OCI-LY3 (cell line): Measurements from ENCODE around the gene ZNF417.
"Not testable (repeated sequence)": the region's sequence is repeated elsewhere in the genome, so short reads cannot be mapped to it uniquely, and the experiment has no call there.

Experiments used
- H2AFZ ChIP-seq: fragments of 200-600, 300-600 bp; shearing (Covaris generic); 2 replicates; pipeline ENCODE4 v1.6.0; 2014; ENCODE audit warnings: antibody characterized with exemption, low read depth, low read length
- H3K27ac ChIP-seq: fragments of 200-600, 300-600 bp; sonication (generic); 2 replicates; pipeline ENCODE4 v1.5.1; 2014; ENCODE audit warnings: mild to moderate bottlenecking, low read length, moderate library complexity, mixed read lengths
- H3K27me3 ChIP-seq: fragments of 200-600, 300-600 bp; sonication (generic); 2 replicates; pipeline ENCODE4 v1.6.1; 2014; ENCODE audit warnings: low read depth, low read length, mixed read lengths
- H3K36me3 ChIP-seq: fragments of 200-600, 300-600 bp; sonication (generic); replicated peaks from 2 replicates; pipeline ENCODE3; 2014; ENCODE audit warnings: low read depth, low read length, mixed read lengths
- H3K4me1 ChIP-seq: fragments of 300-600, 200-600 bp; sonication (generic); 2 replicates; pipeline ENCODE4 v1.6.1; 2014; ENCODE audit warnings: low read length, mixed read lengths
- H3K4me2 ChIP-seq: fragments of 200-600, 300-600 bp; sonication (generic); 2 replicates; pipeline ENCODE4 v1.6.1; 2014; ENCODE audit warnings: low read length, mixed read lengths
- H3K4me3 ChIP-seq: fragments of 300-600, 200-600 bp; sonication (generic); 2 replicates; pipeline ENCODE4 v1.5.1; 2014; ENCODE audit warnings: antibody characterized with exemption, mild to moderate bottlenecking, low read length, moderate library complexity
- H3K79me2 ChIP-seq: fragments of 300-600, 200-600 bp; shearing (Covaris generic); 2 replicates; pipeline ENCODE4 v1.6.1; 2014; ENCODE audit warnings: mild to moderate bottlenecking, low read length, mixed read lengths
- H3K9ac ChIP-seq: fragments of 300-600, 200-600 bp; shearing (Covaris generic); 2 replicates; pipeline ENCODE4 v1.6.0; 2014; ENCODE audit warnings: mild to moderate bottlenecking, low read length, moderate library complexity
- H3K9me3 ChIP-seq: fragments of 200-600, 300-600 bp; shearing (Covaris generic); 2 replicates; pipeline ENCODE4 v1.6.1; 2014; ENCODE audit warnings: low read length, mixed read lengths; ENCODE audit not compliant: insufficient read depth
- H4K20me1 ChIP-seq: fragments of 200-600, 300-600 bp; sonication (generic); 2 replicates; pipeline ENCODE4 v1.6.1; 2016; ENCODE audit warnings: low read length, mixed read lengths; ENCODE audit not compliant: insufficient read depth
- EZH2phosphoT487 ChIP-seq: fragments of 200-600 bp; shearing (Covaris generic); IDR thresholded peaks from 2 replicates; pipeline ENCODE4 v1.6.1; 2018; ENCODE audit warnings: antibody characterized with exemption, mixed run types, low read depth
- TF ChIP-seq, protein P1 (sequence below): fragments of 200-600, 300-600 bp; sonication (generic); IDR thresholded peaks from 2 replicates; pipeline ENCODE4 v1.5.1; 2014; ENCODE audit warnings: antibody characterized with exemption, low read length, low read depth

The ZNF417 gene

DNA sequence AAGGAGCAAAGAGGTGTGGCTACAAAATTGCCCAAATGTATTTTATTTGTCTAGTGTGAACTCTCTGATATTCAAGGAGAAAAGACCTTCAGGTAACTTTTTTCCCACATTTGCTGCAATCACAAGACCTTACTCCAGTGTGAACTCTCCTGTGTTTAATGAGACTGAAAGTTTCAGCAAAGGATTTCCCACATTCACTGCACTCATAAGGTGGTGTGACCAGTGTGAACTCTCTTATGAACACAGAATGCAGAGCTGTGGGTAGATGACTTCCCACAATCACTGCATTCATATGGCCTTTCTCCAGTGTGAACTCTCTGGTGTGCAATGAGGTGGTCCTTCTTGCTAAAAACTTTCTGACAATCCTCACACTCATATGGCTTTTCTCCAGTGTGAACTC is 43.9 kb downstream of the ZNF417 start:
- H3K27ac ChIP-seq, result no peak overlapping the region
- no peaks in the 10 kb centered on the region for H3K4me1 ChIP-seq
- no peak overlapping the region for H3K9ac ChIP-seq
- H3K27me3 ChIP-seq, result no peaks in the 10 kb centered on the region
- no peak overlapping the region for H2AFZ ChIP-seq
- H3K36me3 ChIP-seq, result peaks cover 57% of the 10 kb centered on the region
- peaks cover 74% of the 10 kb centered on the region for H3K79me2 ChIP-seq
- peaks cover 12% of the 10 kb centered on the region; the same call in 1 of the 2 replicates for H3K9me3 ChIP-seq
- peaks cover under 1% of the 10 kb centered on the region; the same call in 1 of the 2 replicates for H4K20me1 ChIP-seq
- no peak overlapping the region for H3K4me3 ChIP-seq
- no peak overlapping the region for H3K4me2 ChIP-seq
- TF ChIP-seq, protein P1, sequence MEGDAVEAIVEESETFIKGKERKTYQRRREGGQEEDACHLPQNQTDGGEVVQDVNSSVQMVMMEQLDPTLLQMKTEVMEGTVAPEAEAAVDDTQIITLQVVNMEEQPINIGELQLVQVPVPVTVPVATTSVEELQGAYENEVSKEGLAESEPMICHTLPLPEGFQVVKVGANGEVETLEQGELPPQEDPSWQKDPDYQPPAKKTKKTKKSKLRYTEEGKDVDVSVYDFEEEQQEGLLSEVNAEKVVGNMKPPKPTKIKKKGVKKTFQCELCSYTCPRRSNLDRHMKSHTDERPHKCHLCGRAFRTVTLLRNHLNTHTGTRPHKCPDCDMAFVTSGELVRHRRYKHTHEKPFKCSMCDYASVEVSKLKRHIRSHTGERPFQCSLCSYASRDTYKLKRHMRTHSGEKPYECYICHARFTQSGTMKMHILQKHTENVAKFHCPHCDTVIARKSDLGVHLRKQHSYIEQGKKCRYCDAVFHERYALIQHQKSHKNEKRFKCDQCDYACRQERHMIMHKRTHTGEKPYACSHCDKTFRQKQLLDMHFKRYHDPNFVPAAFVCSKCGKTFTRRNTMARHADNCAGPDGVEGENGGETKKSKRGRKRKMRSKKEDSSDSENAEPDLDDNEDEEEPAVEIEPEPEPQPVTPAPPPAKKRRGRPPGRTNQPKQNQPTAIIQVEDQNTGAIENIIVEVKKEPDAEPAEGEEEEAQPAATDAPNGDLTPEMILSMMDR, result no peak
- no peak for TF ChIP-seq EZH2phosphoT487

DNA sequence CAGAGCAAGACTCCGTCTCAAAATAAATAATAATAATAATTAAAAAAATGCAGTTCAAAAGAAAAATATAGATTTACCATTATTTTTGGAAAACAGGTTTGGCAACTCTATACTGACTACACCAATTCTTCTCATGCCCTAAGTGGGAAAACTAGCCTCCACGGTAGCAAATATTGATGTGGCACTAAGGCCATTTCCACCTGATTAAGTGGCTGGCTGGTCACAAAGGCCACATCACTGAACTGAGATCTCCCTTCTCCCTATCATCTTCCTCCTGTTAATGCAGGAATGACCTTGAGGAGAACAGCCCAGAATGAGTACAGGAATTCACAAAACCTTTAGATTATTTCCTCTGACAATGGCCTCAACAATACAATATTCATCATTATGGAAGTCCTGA is 46.2 kb downstream of the ZNF417 start:
- Histone ChIP-seq H3K4me1 (no peaks in the 10 kb centered on the region), H3K4me2 (no peak overlapping the region), H3K27me3 (no peaks in the 10 kb centered on the region), H3K36me3 (peaks cover 61% of the 10 kb centered on the region), H4K20me1 (no peaks in the 10 kb centered on the region; the same call in 1 of the 2 replicates), H3K79me2 (peaks cover 74% of the 10 kb centered on the region), H3K9ac (no peak overlapping the region), H3K4me3 (no peak overlapping the region), H3K27ac (no peak overlapping the region), H2AFZ (no peak overlapping the region), H3K9me3 (peaks cover 10% of the 10 kb centered on the region; the same call in 1 of the 2 replicates)
- TF ChIP-seq, protein P1, result no peak
- TF ChIP-seq EZH2phosphoT487, result no peak

DNA sequence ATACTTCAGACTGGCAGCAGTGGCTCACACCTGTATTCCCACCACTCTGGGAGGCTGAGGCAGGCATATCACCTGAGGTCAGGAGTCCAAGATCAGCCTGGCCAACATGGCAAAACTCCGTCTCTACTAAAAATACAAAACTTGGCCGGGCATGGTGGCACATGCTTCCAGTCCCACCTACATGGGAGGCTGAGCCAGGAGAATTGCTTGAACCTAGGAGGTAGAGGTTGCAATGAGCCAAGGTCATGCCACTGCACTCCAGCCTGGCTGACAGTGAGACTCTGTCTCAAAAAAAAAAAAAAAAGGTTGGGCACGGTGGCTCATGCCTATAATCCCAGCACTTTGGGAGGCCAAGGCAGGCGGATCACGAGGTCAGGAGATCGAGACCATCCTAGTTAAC is 46.7 kb downstream of the ZNF417 start:
- H3K36me3 ChIP-seq, result peaks cover 63% of the 10 kb centered on the region
- H3K27me3 ChIP-seq, H3K9me3 ChIP-seq, H3K27ac ChIP-seq, H3K4me2 ChIP-seq, H3K9ac ChIP-seq, H4K20me1 ChIP-seq, H3K4me3 ChIP-seq, H2AFZ ChIP-seq, H3K4me1 ChIP-seq: not testable (repeated sequence)
- peaks cover 74% of the 10 kb centered on the region for H3K79me2 ChIP-seq

DNA sequence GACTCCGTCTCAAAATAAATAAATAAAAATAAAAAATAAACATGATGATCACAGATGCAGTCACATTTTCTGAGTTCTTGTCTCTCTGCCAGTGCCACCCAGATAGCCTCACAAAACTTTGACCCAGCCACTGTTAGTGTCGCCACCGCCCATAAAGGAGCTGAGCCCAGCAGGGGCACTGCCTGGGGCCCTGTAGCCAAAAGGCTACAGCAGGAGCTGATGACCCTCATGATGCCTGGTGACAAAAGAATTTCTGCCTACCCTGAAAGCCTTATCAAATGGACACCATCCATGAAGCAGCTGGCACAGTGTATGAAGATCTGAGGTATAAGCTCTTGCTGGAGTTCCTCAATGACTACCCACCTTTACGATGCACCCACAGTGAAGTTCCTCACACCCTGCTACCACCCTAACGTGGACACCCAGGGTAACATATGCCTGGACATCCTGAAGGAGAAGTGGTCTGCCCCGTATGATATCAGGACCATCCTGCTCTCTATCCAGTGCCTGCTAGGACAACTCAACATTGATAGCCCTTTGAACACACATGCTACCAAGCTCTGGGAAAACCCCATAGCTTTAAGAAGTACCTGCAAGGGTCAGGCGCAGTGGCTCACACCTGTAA is 48.4 kb downstream of the ZNF417 start:
- H4K20me1 ChIP-seq, result no peaks in the 10 kb centered on the region; the same call in 1 of the 2 replicates
- H3K4me2 ChIP-seq, result no peak overlapping the region
- no peak for TF ChIP-seq EZH2phosphoT487
- TF ChIP-seq, protein P1, result no peak
- peaks cover 68% of the 10 kb centered on the region for H3K79me2 ChIP-seq
- H3K27me3 ChIP-seq, result no peaks in the 10 kb centered on the region
- no peak overlapping the region for H3K4me3 ChIP-seq
- no peak overlapping the region for H2AFZ ChIP-seq
- no peak overlapping the region for H3K27ac ChIP-seq
- no peak overlapping the region for H3K9ac ChIP-seq
- peaks cover 2% of the 10 kb centered on the region; the same call in 1 of the 2 replicates for H3K9me3 ChIP-seq
- H3K4me1 ChIP-seq, result no peaks in the 10 kb centered on the region
- H3K36me3 ChIP-seq, result peaks cover 58% of the 10 kb centered on the region
